H9 (cell line): ENCODE data around the gene REEP1. TPM values are rescaled to one million over a fixed set of nuclear protein-coding genes. Genes with fewer than 3 reads are reported as not detected.

Experiments used
- DNase-seq: peaks from one replicate; pipeline ENCODE4 v3.0.0-alpha.2; 2017
- H2AFZ ChIP-seq: one replicate; pipeline ENCODE4 v1.6.1; 2013; ENCODE audit warnings: mild to moderate bottlenecking, low read length, control low read depth, moderate library complexity
- H2AK5ac ChIP-seq: 2 replicates; pipeline ENCODE4 v1.6.1; 2013; ENCODE audit warnings: low read length, control low read depth, mixed read lengths; ENCODE audit not compliant: insufficient read length
- H2BK120ac ChIP-seq: one replicate; pipeline ENCODE4 v1.6.1; 2013; ENCODE audit warnings: low read depth, mild to moderate bottlenecking, low read length, control low read depth, inconsistent platforms; ENCODE audit not compliant: poor library complexity, severe bottlenecking
- H2BK12ac ChIP-seq: 2 replicates; pipeline ENCODE4 v1.6.1; 2013; ENCODE audit warnings: low read length, control low read depth, mixed read lengths, low read depth; ENCODE audit not compliant: insufficient read length
- H2BK15ac ChIP-seq: 2 replicates; pipeline ENCODE4 v1.6.1; 2013; ENCODE audit warnings: low read depth, low read length, control low read depth
- H2BK20ac ChIP-seq: one replicate; pipeline ENCODE4 v1.6.1; 2013; ENCODE audit warnings: low read depth, mild to moderate bottlenecking, low read length, control low read depth, inconsistent platforms; ENCODE audit not compliant: poor library complexity, severe bottlenecking
- H2BK5ac ChIP-seq: 2 replicates; pipeline ENCODE4 v1.6.1; 2013; ENCODE audit warnings: low read length, control low read depth, mixed read lengths; ENCODE audit not compliant: insufficient read length
- H3K14ac ChIP-seq: 2 replicates; pipeline ENCODE4 v1.6.1; 2013; ENCODE audit warnings: low read length, control low read depth; ENCODE audit not compliant: insufficient read depth
- H3K18ac ChIP-seq: 2 replicates; pipeline ENCODE4 v1.6.1; 2013; ENCODE audit warnings: low read depth, mild to moderate bottlenecking, mixed read lengths, low read length, control low read depth; ENCODE audit not compliant: insufficient read length
- H3K23ac ChIP-seq: 2 replicates; pipeline ENCODE4 v1.6.1; 2013; ENCODE audit warnings: low read length, control low read depth, mixed read lengths, low read depth; ENCODE audit not compliant: insufficient read length
- H3K23me2 ChIP-seq: 2 replicates; pipeline ENCODE4 v1.6.1; 2013; ENCODE audit warnings: low read depth, mild to moderate bottlenecking, mixed read lengths, low read length, control low read depth; ENCODE audit not compliant: insufficient read length, poor library complexity, severe bottlenecking
- H3K27ac ChIP-seq: 2 replicates; pipeline ENCODE4 v1.5.1; 2013; ENCODE audit warnings: low read length, control low read depth, mixed read lengths, low read depth; ENCODE audit not compliant: insufficient read length
- H3K27me3 ChIP-seq: 2 replicates; pipeline ENCODE4 v1.6.1; 2013; ENCODE audit warnings: low read length, control low read depth, inconsistent platforms; ENCODE audit not compliant: insufficient read depth
- H3K4ac ChIP-seq: 2 replicates; pipeline ENCODE4 v1.6.1; 2013; ENCODE audit warnings: low read depth, mild to moderate bottlenecking, control low read depth, inconsistent platforms, low read length, moderate library complexity
- H3K4me1 ChIP-seq: 2 replicates; pipeline ENCODE4 v1.6.1; 2013; ENCODE audit warnings: low read length, control low read depth, inconsistent platforms; ENCODE audit not compliant: insufficient read depth
- H3K4me2 ChIP-seq: 2 replicates; pipeline ENCODE4 v1.6.1; 2013; ENCODE audit warnings: low read length, control low read depth, mixed read lengths; ENCODE audit not compliant: insufficient read length, insufficient read depth
- H3K56ac ChIP-seq: 2 replicates; pipeline ENCODE4 v1.6.1; 2013; ENCODE audit warnings: low read depth, mild to moderate bottlenecking, mixed read lengths, low read length, control low read depth; ENCODE audit not compliant: insufficient read length
- H3K79me1 ChIP-seq: 2 replicates; pipeline ENCODE4 v1.6.1; 2013; ENCODE audit warnings: low read depth, mild to moderate bottlenecking, moderate library complexity, low read length, control low read depth, inconsistent platforms; ENCODE audit not compliant: insufficient read depth, poor library complexity, severe bottlenecking
- H3K79me2 ChIP-seq: 2 replicates; pipeline ENCODE4 v1.6.1; 2013; ENCODE audit warnings: low read length, control low read depth, inconsistent platforms; ENCODE audit not compliant: insufficient read depth
- H3K9ac ChIP-seq: 2 replicates; pipeline ENCODE4 v1.6.1; 2013; ENCODE audit warnings: low read length, control low read depth, mixed read lengths; ENCODE audit not compliant: insufficient read length; ENCODE audit errors: extremely low read depth
- H3K9me3 ChIP-seq: one replicate; pipeline ENCODE4 v1.6.1; 2013; ENCODE audit warnings: low read depth, low read length, inconsistent platforms; ENCODE audit not compliant: control insufficient read depth
- H3T11ph ChIP-seq: one replicate; pipeline ENCODE4 v1.6.1; 2013; ENCODE audit warnings: mild to moderate bottlenecking, low read length, control low read depth, inconsistent platforms
- H4K20me1 ChIP-seq: one replicate; pipeline ENCODE4 v1.6.1; 2013; ENCODE audit not compliant: control insufficient read depth, insufficient read length, insufficient read depth
- H4K5ac ChIP-seq: 2 replicates; pipeline ENCODE4 v1.6.1; 2013; ENCODE audit warnings: low read depth, mild to moderate bottlenecking, mixed read lengths, low read length, control low read depth; ENCODE audit not compliant: insufficient read length
- H4K8ac ChIP-seq: replicated peaks from 2 replicates; pipeline ENCODE4 v1.6.1; 2013; ENCODE audit warnings: low read length, control low read depth, mixed read lengths, low read depth; ENCODE audit not compliant: insufficient read length
- H4K91ac ChIP-seq: 2 replicates; pipeline ENCODE4 v1.6.1; 2013; ENCODE audit warnings: low read depth, mild to moderate bottlenecking, moderate library complexity, mixed read lengths, low read length, control low read depth; ENCODE audit not compliant: insufficient read length
- H3K27ac Mint-ChIP-seq, 3 experiments: 2 replicates in 2 of 3; 3 replicates in 1 of 3; pipeline ENCODE4 v1.8.0; 2020 to 2021; ENCODE audit warnings: mixed read lengths in 3 of 3, mild to moderate bottlenecking in 1 of 3, moderate library complexity in 1 of 3
- H3K27me3 Mint-ChIP-seq: 2 replicates; pipeline ENCODE4 v1.8.0; 2021; ENCODE audit warnings: low read depth, mild to moderate bottlenecking, moderate library complexity, mixed read lengths
- H3K36me3 Mint-ChIP-seq, 3 experiments: 2 replicates in 2 of 3; 3 replicates in 1 of 3; pipeline ENCODE4 v1.8.0; 2020 to 2021; ENCODE audit warnings: low read depth in 3 of 3, mixed read lengths in 3 of 3; ENCODE audit not compliant: insufficient read depth in 1 of 3
- H3K4me1 Mint-ChIP-seq, 2 experiments: 2 replicates each; pipeline ENCODE4 v1.8.0; 2020; ENCODE audit warnings: mixed read lengths in 2 of 2
- H3K4me3 Mint-ChIP-seq, 2 experiments: 2 replicates in 1 of 2; 3 replicates in 1 of 2; pipeline ENCODE4 v1.8.0; 2020 to 2021; ENCODE audit warnings: mild to moderate bottlenecking in 2 of 2, mixed read lengths in 2 of 2, moderate library complexity in 1 of 2
- H3K9me3 Mint-ChIP-seq, 2 experiments: 2 replicates in 1 of 2; 3 replicates in 1 of 2; pipeline ENCODE4 v1.8.0; 2020; ENCODE audit warnings: mild to moderate bottlenecking in 2 of 2, mixed read lengths in 2 of 2, moderate library complexity in 1 of 2
- WGBS: extraction: QIAGEN DNeasy Blood & Tissue Kit; methylation state at CpG from one replicate; pipeline ENCODE4 v1.1.7; 2013; ENCODE audit warnings: missing lambda C conversion rate, low lambda C conversion rate, mixed read lengths; ENCODE audit not compliant: insufficient read length; ENCODE audit errors: extremely low coverage; 5-methylcytosine and 5-hydroxymethylcytosine counted together
- total RNA-seq: library from RNA; stranded (reverse); gene quantifications from 2 replicates; pipeline ENCODE4 v1.2.1, GENCODE V29; 2021
- TF ChIP-seq, protein P1 (sequence below): fragments of 200-600 bp; sonication (generic); conservative IDR thresholded peaks from 3 replicates; pipeline ENCODE4 v1.8.0; 2021; ENCODE audit warnings: antibody characterized with exemption, mild to moderate bottlenecking

Gene REEP1
- total RNA-seq, 1 experiment from 2014 or later: 1.3 TPM

DNA sequence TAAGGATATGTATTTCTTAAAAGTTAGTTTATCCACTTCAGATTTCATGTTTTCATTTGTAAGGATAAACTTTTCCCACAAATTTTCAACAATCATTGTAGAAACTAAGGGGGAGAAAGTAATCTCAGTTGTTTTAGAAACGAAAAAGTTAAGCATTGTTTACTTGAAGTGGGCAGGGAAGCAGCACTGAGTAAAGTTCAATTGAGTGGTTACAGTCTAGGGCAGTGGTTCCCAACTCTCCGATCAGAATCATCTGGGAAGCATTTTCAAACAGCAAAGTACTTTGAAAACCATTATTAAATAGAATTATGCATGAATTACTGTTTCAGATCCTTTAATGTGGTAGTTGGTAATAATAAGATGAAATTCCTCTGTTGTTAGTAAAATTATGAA is 125.6 kb downstream of the REEP1 start:
- H3K9me3 Mint-ChIP-seq: no peaks in the 10 kb centered on the region
- peaks cover 0 to under 1% of the 10 kb centered on the region in 2 experiments; a peak in 1 of 4 replicates for H3K4me1 Mint-ChIP-seq
- Histone ChIP-seq H2BK20ac (no peak overlapping the region), H3K79me2 (no peaks in the 10 kb centered on the region), H2AFZ (no peak overlapping the region), H3K18ac (no peak overlapping the region), H3K4me2 (no peak overlapping the region), H3K27me3 (no peaks in the 10 kb centered on the region), H4K5ac (no peak overlapping the region), H2BK15ac (no peak overlapping the region), H3K79me1 (no peaks in the 10 kb centered on the region), H3T11ph (no peak overlapping the region), H4K8ac (no peak overlapping the region), H4K20me1 (no peaks in the 10 kb centered on the region), H3K9me3 (no peaks in the 10 kb centered on the region), H2BK12ac (no peak overlapping the region), H3K4ac (no peak overlapping the region), H3K56ac (no peak overlapping the region), H3K23ac (no peak overlapping the region), H4K91ac (no peak overlapping the region), H3K23me2 (no peaks in the 10 kb centered on the region), H2AK5ac (no peak overlapping the region), H3K27ac (no peak overlapping the region), H3K4me1 (no peaks in the 10 kb centered on the region), H2BK5ac (no peak overlapping the region), H2BK120ac (no peak overlapping the region), H3K9ac (no peak overlapping the region), H3K14ac (no peak overlapping the region)
- no peak for DNase-seq
- TF ChIP-seq, protein P1, sequence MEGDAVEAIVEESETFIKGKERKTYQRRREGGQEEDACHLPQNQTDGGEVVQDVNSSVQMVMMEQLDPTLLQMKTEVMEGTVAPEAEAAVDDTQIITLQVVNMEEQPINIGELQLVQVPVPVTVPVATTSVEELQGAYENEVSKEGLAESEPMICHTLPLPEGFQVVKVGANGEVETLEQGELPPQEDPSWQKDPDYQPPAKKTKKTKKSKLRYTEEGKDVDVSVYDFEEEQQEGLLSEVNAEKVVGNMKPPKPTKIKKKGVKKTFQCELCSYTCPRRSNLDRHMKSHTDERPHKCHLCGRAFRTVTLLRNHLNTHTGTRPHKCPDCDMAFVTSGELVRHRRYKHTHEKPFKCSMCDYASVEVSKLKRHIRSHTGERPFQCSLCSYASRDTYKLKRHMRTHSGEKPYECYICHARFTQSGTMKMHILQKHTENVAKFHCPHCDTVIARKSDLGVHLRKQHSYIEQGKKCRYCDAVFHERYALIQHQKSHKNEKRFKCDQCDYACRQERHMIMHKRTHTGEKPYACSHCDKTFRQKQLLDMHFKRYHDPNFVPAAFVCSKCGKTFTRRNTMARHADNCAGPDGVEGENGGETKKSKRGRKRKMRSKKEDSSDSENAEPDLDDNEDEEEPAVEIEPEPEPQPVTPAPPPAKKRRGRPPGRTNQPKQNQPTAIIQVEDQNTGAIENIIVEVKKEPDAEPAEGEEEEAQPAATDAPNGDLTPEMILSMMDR: no peak
- no peak overlapping the region for H3K27ac Mint-ChIP-seq
- no peak overlapping the region for H3K4me3 Mint-ChIP-seq
- no peaks in the 10 kb centered on the region for H3K27me3 Mint-ChIP-seq
- peaks cover 27 to 57% (median 56%) of the 10 kb centered on the region in 3 experiments; a peak in 6 of 7 replicates for H3K36me3 Mint-ChIP-seq
- no CpG with 5 or more reads among the region's 2 CpGs for WGBS
